Measurements from ENCODE around the gene FADS6.

FADS6 gene

GRCh38 chr17:74832421-74832820 lies 61.0 kb downstream of the FADS6 start:
- Histone ChIP-seq H3K36me3 (ENCODE audit: insufficient read depth, low read length) (peaks cover 8% of the 10 kb centered on the region; the same call in 1 of the 2 replicates), H3K9me2 (replicated peaks; ENCODE audit: low read depth, low read length) (no peaks in the 10 kb centered on the region), H3K9ac (ENCODE audit: low read depth, low read length, poor library complexity, severe bottlenecking) (no peak overlapping the region), H3K4me3 (ENCODE audit: low read length, poor library complexity, severe bottlenecking) (no peak overlapping the region), H3K27me3 (ENCODE audit: insufficient read depth, low read length, poor library complexity, severe bottlenecking) (no peaks in the 10 kb centered on the region), H3K4me1 (ENCODE audit: insufficient read depth, low read length, poor library complexity, severe bottlenecking) (no peaks in the 10 kb centered on the region), H4K20me1 (ENCODE audit: insufficient read depth, low read length, poor library complexity, severe bottlenecking) (no peaks in the 10 kb centered on the region), H3K4me2 (ENCODE audit: low read depth, low read length, poor library complexity, severe bottlenecking) (no peak overlapping the region), H3K9me3 (ENCODE audit: insufficient read depth, low read depth, low read length) (no peaks in the 10 kb centered on the region), H2AFZ (ENCODE audit: low read length) (no peak overlapping the region), H3F3A (ENCODE audit: low read depth) (no peaks in the 10 kb centered on the region), H3K79me2 (ENCODE audit: insufficient read depth, low read length) (no peaks in the 10 kb centered on the region)
- no peak for TF ChIP-seq CTCF (conservative IDR thresholded peaks at IDR 0.05; ENCODE audit: low read length)
- no peak for TF ChIP-seq EZH2phosphoT487 (IDR thresholded peaks at IDR 0.05; ENCODE audit: borderline replicate concordance)

GRCh38 chr17:74831444-74832146 lies 61.8 kb downstream of the FADS6 start:
- Histone ChIP-seq H4K20me1 (ENCODE audit: insufficient read depth, low read length, poor library complexity, severe bottlenecking) (no peaks in the 10 kb centered on the region), H3K4me3 (ENCODE audit: low read length, poor library complexity, severe bottlenecking) (no peak overlapping the region), H3K27me3 (ENCODE audit: insufficient read depth, low read length, poor library complexity, severe bottlenecking) (no peaks in the 10 kb centered on the region), H3F3A (ENCODE audit: low read depth) (no peaks in the 10 kb centered on the region), H3K36me3 (ENCODE audit: insufficient read depth, low read length) (peaks cover 3% of the 10 kb centered on the region; the same call in 1 of the 2 replicates), H3K79me2 (ENCODE audit: insufficient read depth, low read length) (no peaks in the 10 kb centered on the region), H3K4me1 (ENCODE audit: insufficient read depth, low read length, poor library complexity, severe bottlenecking) (no peaks in the 10 kb centered on the region), H3K4me2 (ENCODE audit: low read depth, low read length, poor library complexity, severe bottlenecking) (no peak overlapping the region), H3K9me2 (replicated peaks; ENCODE audit: low read depth, low read length) (no peaks in the 10 kb centered on the region), H3K9ac (ENCODE audit: low read depth, low read length, poor library complexity, severe bottlenecking) (no peak overlapping the region), H3K9me3 (ENCODE audit: insufficient read depth, low read depth, low read length) (no peaks in the 10 kb centered on the region), H2AFZ (ENCODE audit: low read length) (no peak overlapping the region)
- no peak for TF ChIP-seq EZH2phosphoT487 (IDR thresholded peaks at IDR 0.05; ENCODE audit: borderline replicate concordance)
- TF ChIP-seq CTCF (conservative IDR thresholded peaks at IDR 0.05; ENCODE audit: low read length) = no peak

- H3K9me3 ChIP-seq (ENCODE audit: insufficient read depth, low read depth, low read length) = no peaks in the 10 kb centered on the region
- TF ChIP-seq EZH2phosphoT487 (IDR thresholded peaks at IDR 0.05; ENCODE audit: borderline replicate concordance) = no peak
- TF ChIP-seq CTCF (conservative IDR thresholded peaks at IDR 0.05; ENCODE audit: low read length) = no peak
- H3K4me2 ChIP-seq (ENCODE audit: low read depth, low read length, poor library complexity, severe bottlenecking) = no peak overlapping the region
- no peak overlapping the region for H3K9ac ChIP-seq (ENCODE audit: low read depth, low read length, poor library complexity, severe bottlenecking)
- H3K4me1 ChIP-seq (ENCODE audit: insufficient read depth, low read length, poor library complexity, severe bottlenecking) = no peaks in the 10 kb centered on the region
- no peak overlapping the region for H3K4me3 ChIP-seq (ENCODE audit: low read length, poor library complexity, severe bottlenecking)
- no peaks in the 10 kb centered on the region for H3K9me2 ChIP-seq (replicated peaks; ENCODE audit: low read depth, low read length)
- no peak overlapping the region for H2AFZ ChIP-seq (ENCODE audit: low read length)
- no peaks in the 10 kb centered on the region; the same call in 1 of the 2 replicates for H3K36me3 ChIP-seq (ENCODE audit: insufficient read depth, low read length)
- no peaks in the 10 kb centered on the region for H4K20me1 ChIP-seq (ENCODE audit: insufficient read depth, low read length, poor library complexity, severe bottlenecking)
- no peaks in the 10 kb centered on the region for H3K79me2 ChIP-seq (ENCODE audit: insufficient read depth, low read length)
- H3K27me3 ChIP-seq (ENCODE audit: insufficient read depth, low read length, poor library complexity, severe bottlenecking) = no peaks in the 10 kb centered on the region
- H3F3A ChIP-seq (ENCODE audit: low read depth) = no peaks in the 10 kb centered on the region
Observed at GRCh38 chr17:74830861-74831260, 62.6 kb downstream of the FADS6 start.

Data from Loucy (cell line).